ENCODE data around the gene BCAR1. TPM values are rescaled to one million over a fixed set of nuclear protein-coding genes. Genes with fewer than 3 reads are reported as not detected.
A peak's percentile ranks its signal among the peaks of the same experiment; 100 is the strongest.

The BCAR1 gene
- total and polyA plus RNA-seq, 12 donors, result 54.6 to 85.2 (median 71.3) TPM

- Histone ChIP-seq H3K4me3 (peak overlapping the region; percentile 73 to 99 (median 85)), H3K27me3 (peaks cover 0 to 67% (median 0%) of the 10 kb centered on the region in 7 donors), H3K36me3 (no peaks in the 10 kb centered on the region), H3K9me3 (no peaks in the 10 kb centered on the region), H3K27ac (peak overlapping the region; percentile 91 to 98 (median 96)), H3K4me1 (peaks cover 71 to 94% (median 89%) of the 10 kb centered on the region in 9 donors)
- TF ChIP-seq CTCF (IDR thresholded peaks at IDR 0.05), result no peak
- ATAC-seq (peak in 4 of 8 donors; percentile 3 to 11 (median 8)), DNase-seq (peak in 1 of 2 donors; percentile 50)
- WGBS, 2 donors, result 0% methylated on average over 50 to 59 of the region's 59 CpGs
- intact Hi-C loops (cut with DNase I), result loop anchor here in 1 of 10 donors (5.0 kb wide), 1 partner anchor 56 kb away; no protein-coding TSS in a partner anchor
Observed at GRCh38 chr16:75250809-75251279, 580 bp downstream of the BCAR1 start.

- WGBS, 2 donors, result 3 to 5% methylated on average over 29 of the region's 29 CpGs
- no peaks in the 10 kb centered on the region for H3K9me3 ChIP-seq
- ATAC-seq (peak in 7 of 8 donors; percentile 6 to 57 (median 23)), DNase-seq (peak; percentile 62 to 64)
- H3K36me3 ChIP-seq, result no peaks in the 10 kb centered on the region
- H3K27me3 ChIP-seq, result peaks cover 0 to 62% (median 0%) of the 10 kb centered on the region in 7 donors
- TF ChIP-seq CTCF (IDR thresholded peaks at IDR 0.05), result no peak
- peaks cover 71 to 94% (median 90%) of the 10 kb centered on the region in 9 donors for H3K4me1 ChIP-seq
- intact Hi-C loops (cut with DNase I), result loop anchor here in 1 of 10 donors (5.0 kb wide), 1 partner anchor 57 kb away; no protein-coding TSS in a partner anchor
- peak overlapping the region; percentile 91 to 98 (median 96) for H3K27ac ChIP-seq
- peak overlapping the region; percentile 73 to 99 (median 85) for H3K4me3 ChIP-seq
Observed at GRCh38 chr16:75250089-75250808, 1.2 kb downstream of the BCAR1 start.

GRCh38 chr16:75249441-75249840 is 2.0 kb downstream of the BCAR1 start:
- TF ChIP-seq CTCF (IDR thresholded peaks at IDR 0.05), result no peak
- ATAC-seq (no peak), DNase-seq (no peak)
- no peaks in the 10 kb centered on the region for H3K36me3 ChIP-seq
- peak overlapping the region; percentile 91 to 98 (median 96) for H3K27ac ChIP-seq
- H3K4me3 ChIP-seq, result peak overlapping the region; percentile 73 to 99 (median 85)
- peaks cover 71 to 94% (median 90%) of the 10 kb centered on the region in 9 donors for H3K4me1 ChIP-seq
- H3K27me3 ChIP-seq, result peaks cover 0 to 53% (median 0%) of the 10 kb centered on the region in 7 donors
- no peaks in the 10 kb centered on the region for H3K9me3 ChIP-seq
- intact Hi-C loops (cut with DNase I), result no loop called here
- WGBS, 2 donors, result 62 to 64% methylated on average over 5 of the region's 5 CpGs

GRCh38 chr16:75248536-75249380 is 2.7 kb downstream of the BCAR1 start:
- 40 to 43% methylated on average over 17 of the region's 17 CpGs for WGBS, 2 donors
- intact Hi-C loops (cut with DNase I), result no loop called here
- TF ChIP-seq CTCF (IDR thresholded peaks at IDR 0.05), result no peak
- Histone ChIP-seq H3K27me3 (peaks cover 0 to 47% (median 0%) of the 10 kb centered on the region in 7 donors), H3K4me3 (peak overlapping the region in 5 of 10 donors; percentile 20 to 99 (median 86)), H3K4me1 (peaks cover 74 to 94% (median 90%) of the 10 kb centered on the region in 9 donors), H3K9me3 (no peaks in the 10 kb centered on the region), H3K27ac (peak overlapping the region; percentile 91 to 98 (median 96)), H3K36me3 (peaks cover 0 to under 1% (median 0%) of the 10 kb centered on the region in 9 donors)
- ATAC-seq (no peak), DNase-seq (no peak)
